HK-2 (cell line): ENCODE measurements around the gene SPECC1L.
A peak's percentile ranks its signal among the peaks of the same experiment; 100 is the strongest.
"Not testable (repeated sequence)": the region's sequence is repeated elsewhere in the genome, so short reads cannot be mapped to it uniquely, and the experiment has no call there.

ENCODE experiments used
- DNase-seq: peaks from one replicate; pipeline ENCODE4 v3.0.0-alpha.2; 2018; ENCODE audit not compliant: unreplicated experiment

The SPECC1L gene

DNA sequence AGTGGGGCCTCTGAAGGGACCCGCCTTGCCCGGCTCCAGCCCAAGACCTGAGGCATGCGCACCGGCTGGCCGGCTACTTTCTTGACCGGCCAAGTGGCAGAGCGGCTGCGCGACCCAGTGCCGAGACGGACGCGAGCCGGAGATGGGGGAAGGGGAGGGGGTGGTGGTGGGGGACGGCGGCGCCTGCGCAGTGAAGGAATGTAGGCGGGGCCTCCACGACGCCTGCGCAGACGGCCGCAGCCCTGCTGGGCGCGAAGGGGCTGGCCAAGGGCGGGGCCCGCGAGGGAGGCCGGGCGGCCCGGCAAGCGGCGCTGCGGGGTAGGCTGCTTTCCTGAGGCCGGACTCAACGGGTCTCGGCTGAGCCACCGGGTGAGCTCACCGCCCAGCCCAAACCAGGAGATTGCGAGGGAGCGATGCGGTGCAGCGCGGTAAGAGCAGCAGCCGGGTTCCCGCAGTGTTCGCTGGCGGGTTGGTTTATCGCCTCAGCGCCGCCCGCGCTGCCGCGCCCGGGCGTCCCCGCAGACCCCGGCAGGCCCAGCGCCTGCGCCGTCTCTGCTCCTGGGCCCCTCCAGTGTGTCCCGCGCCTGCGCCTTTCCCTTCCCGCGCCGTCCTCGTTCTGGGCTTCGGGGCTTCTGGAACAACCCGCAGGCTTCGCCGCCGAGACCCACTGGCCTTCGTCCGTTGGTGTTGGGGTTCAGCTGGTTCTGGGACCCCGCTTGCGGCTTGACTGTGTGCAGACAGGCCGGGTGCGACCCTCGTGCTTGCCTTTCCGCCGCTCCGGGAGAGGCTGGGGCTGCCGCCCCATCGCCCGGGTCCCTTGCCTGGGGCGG lies at the start of gene SPECC1L:
Gene SPECC1L, plus strand, starts transcription at position 276 of the 830 bp plus-strand sequence. CDS start 31,401 bp downstream, outside the sequence.
- DNase-seq: peak; percentile 93

DNA sequence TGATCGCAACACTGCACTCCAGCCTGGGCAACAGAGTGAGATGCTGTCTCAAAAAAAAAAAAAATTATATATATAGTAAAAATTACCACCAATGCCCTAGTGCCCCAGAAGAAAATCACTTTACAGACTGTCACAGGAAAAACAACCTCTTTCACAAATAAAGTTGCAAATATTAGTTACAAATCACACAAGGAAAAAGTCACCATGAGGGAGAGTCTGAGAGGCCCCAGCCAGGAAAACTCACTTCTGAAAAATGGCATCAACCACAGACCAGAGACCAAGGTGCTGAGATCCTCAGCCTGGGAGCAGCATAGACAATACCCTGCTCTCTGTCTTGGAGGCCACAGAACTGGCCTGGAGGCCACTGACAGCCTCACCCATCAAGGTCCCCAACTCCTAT lies 46.2 kb upstream of the SPECC1L start:
- DNase-seq: no peak

GRCh38 chr22:24225044-24225601 lies 45.5 kb upstream of the SPECC1L start:
- DNase-seq: no peak

GRCh38 chr22:24225951-24226350 lies 44.7 kb upstream of the SPECC1L start:
- DNase-seq: no peak

GRCh38 chr22:24230911-24231656 lies 39.5 kb upstream of the SPECC1L start:
- DNase-seq: no peak

DNA sequence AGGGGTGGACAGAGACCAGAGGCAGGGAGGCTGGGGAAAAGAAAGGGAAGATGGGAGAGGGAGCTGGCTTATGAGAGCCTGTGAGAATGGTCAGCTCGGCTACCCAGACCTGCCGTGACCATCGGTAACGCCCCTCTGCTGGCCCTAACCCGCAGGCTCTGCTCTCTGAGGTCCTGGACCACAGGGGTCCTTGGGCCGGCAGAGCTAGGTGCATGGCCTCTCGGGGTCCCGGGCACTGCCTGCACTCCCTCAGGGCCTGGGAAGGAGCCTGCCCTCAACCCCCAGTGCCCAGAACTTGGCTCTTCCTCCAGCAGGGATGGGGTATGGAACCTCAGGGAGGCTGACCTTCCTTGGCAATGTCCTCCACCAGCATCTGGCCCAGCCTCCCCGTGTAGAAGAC lies 38.9 kb upstream of the SPECC1L start:
- no peak for DNase-seq

GRCh38 chr22:24232124-24232523 lies 38.5 kb upstream of the SPECC1L start:
- DNase-seq: no peak

- DNase-seq: no peak
Measured at GRCh38 chr22:24232725-24233124, 37.9 kb upstream of the SPECC1L start.

DNA sequence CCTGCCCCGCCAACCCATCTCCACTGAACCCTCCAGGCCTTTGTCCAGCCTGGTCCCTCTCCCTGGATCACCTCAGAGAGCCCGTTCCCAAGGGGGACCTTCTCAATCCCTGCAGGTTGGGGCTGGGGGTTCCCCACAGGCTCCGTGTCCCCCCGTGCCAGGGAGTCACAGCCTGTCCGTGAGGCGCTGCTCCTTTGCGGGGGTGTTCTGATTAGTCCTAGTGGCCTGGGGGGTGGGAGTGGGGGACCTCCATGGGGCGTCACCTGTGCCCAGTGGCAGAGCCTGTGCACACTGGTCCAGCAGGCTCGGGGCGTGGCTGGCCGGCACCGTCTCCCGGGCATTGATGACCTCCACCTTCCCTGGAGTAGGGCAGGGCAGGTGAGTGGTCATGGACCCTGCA lies 37.4 kb upstream of the SPECC1L start:
- no peak for DNase-seq

DNA sequence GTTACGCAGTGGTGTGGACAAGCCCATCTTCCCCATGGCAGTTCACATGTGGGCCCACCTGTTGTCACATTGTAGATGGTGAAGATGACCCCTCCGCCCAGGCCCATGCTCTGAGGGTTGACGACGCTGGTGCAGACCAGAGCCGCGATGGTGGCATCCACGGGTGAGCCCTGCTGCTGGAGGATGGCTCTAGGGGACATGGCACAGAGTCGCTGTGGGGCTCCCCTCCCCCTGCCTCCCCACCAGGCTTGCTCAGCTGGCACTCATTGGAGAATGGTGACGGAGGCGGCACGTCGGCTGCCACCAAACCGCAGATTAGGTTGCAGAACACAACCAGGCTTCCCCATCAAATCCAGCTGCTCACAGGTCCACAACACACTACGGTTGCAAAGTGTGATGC lies 36.8 kb upstream of the SPECC1L start:
- no peak for DNase-seq

- no peak for DNase-seq
Measured at GRCh38 chr22:24235315-24235714, 35.3 kb upstream of the SPECC1L start.

DNA sequence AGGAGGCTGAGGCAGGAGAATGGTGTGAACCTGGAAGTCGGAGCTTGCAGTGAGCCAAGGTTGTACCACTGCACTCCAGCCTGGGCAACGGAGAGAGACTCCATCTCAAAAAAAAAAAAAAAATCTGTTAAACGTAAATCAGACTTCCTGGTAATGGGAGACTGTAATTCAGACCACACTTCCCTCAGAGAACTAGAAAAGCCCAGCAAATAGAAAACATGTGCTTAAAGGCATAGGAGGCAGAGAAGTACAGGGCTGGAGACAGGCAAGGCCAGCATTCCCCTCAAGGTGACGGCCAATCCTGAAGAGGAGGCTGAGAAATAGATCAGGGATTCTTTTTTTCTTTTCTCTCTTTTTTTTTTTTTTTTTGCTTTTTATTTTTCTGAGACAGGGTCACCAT lies 34.0 kb upstream of the SPECC1L start:
- DNase-seq: no peak

- not testable (repeated sequence) for DNase-seq
Measured at GRCh38 chr22:24238101-24238694, 32.4 kb upstream of the SPECC1L start.

DNA sequence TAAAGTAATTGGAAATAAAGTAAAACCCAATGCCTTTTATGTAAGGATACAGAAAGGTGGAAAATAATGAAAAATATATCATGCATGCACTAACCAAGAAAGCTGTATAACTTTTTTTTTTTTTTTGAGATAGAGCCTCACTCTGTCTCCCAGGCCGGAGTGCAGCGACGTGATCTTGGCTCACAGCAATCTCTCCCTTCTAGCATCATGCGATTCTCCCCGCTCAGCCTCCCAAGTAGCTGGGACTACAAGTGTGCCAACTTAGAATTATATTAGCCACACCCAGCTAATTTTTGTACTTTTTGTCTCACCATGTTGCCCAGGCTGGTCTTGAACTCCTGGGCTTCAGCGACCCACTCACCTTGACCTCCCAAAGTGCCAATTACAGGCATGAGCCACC lies 30.2 kb upstream of the SPECC1L start:
- DNase-seq: no peak

GRCh38 chr22:24240985-24241692 lies 29.5 kb upstream of the SPECC1L start:
- not testable (repeated sequence) for DNase-seq

- DNase-seq: not testable (repeated sequence)
Measured at GRCh38 chr22:24243417-24243816, 27.2 kb upstream of the SPECC1L start.

GRCh38 chr22:24244144-24244787 lies 26.4 kb upstream of the SPECC1L start:
- no peak for DNase-seq

DNA sequence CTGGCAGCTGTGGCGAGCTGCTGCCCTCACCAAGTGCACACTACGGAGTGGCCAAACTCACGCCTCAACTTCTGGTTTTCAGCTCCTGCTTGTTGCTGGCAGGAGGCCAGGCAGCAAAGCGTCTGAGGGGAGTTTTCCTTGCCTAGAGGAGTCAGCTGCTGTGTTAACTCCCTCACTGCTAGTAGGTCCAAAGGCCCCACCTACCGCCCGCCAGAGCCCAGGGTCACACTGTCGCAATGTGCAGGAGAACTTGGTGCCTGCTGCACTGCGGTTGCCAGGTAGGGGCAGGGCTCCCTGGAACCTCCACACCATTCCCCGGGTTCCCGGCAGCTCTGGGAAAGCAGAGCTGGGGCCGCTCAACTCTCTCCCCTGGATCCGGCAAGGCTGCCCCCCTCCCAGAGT lies 25.6 kb upstream of the SPECC1L start, which contains the start of gene GGT5:
Gene GGT5, minus strand, starts transcription at position 53 of the 402 bp plus-strand sequence. CDS start 357 bp downstream, outside the sequence.
- not testable (repeated sequence) for DNase-seq

DNA sequence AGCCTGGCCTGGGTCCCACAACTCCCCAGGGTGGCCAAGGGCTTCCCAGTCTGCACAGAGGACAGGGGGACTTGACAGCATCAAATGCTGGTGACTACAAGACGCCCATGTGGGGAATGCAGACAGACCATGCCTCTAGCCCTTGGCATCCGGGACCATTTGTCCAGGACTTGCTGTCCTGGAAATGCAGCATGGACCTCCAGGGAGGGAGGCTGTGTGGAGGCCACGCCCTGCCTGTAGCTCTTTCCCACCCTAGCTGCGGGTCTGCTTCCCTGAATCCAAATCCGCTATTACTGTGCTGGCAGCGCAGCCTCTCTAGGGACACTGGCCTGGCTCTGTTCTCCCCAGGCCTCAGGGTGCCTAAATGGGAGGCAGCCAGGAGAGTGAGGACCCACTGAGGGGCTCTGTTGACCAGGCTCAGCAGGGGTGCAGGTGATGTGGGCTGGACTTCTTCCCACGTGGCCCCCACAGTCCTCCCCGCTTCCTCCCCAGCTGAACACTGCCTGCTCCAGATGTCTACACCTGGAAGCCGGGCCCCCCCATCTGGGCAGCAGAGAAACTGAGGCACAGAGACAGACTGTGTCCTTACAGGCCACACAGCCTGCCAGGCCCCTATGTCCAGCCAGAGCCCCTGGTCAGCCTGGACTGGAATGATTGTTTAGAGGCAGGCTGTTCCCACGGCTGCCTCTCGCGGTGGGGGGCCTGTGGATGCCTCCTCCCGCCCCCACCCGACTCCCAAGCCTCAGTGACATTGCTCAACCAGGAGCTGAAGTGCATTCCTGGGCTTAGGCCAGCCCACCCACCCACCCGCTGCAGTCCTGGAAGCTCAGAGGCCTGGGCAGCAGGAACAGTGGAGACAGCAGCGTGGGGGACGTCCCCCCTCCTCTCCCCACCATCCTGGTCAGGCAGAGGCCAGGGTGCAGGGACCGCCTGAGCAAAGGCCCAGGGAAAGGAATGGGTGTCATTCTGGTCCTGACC lies 24.8 kb upstream of the SPECC1L start:
- not testable (repeated sequence) for DNase-seq

DNA sequence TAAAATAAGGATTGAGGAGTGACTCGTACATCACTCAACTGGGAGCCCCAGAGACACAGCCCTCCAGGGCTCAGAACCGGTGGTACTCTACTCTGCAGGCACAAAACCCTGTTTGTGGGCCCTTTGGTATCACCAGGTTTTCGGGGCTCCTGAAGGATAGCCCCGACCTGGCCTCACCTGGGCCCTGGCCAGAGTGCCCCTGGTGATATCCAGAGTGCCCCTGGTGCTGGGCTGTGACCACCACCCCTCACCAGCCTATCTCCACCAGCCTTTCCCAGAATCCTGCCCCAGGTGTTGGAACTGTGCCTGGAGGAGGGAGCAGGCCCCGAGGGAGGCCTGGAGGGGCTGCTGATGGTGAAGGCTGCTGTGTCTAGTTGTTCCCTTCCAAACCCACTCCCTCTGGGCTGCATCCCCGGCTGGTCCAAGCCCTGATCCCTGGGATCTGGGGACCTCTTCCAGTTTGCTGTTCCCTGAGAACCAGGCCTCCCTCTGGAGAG lies 23.6 kb upstream of the SPECC1L start:
- no peak for DNase-seq
